GM23248 (cell line): ENCODE data around the gene SPART. TPM values are rescaled to one million over a fixed set of nuclear protein-coding genes. Genes with fewer than 3 reads are reported as not detected.

Experiments used
- DNase-seq: peaks from one replicate; pipeline ENCODE4 v3.0.0-alpha.2; 2015
- H2AFZ ChIP-seq: fragments of 200-600 bp; sonication (generic); 2 replicates; pipeline ENCODE4 v1.6.1; 2016; ENCODE audit warnings: antibody characterized with exemption
- H3F3A ChIP-seq: fragments of 200-600 bp; sonication (generic); 2 replicates; pipeline ENCODE4 v1.6.1; 2016; ENCODE audit warnings: mild to moderate bottlenecking, antibody characterized with exemption, mixed run types; ENCODE audit not compliant: insufficient read depth
- H3K27ac ChIP-seq: fragments of 200-600 bp; sonication (generic); 2 replicates; pipeline ENCODE4 v1.5.1; 2016; ENCODE audit warnings: mild to moderate bottlenecking
- H3K27me3 ChIP-seq: fragments of 200-600 bp; sonication (generic); replicated peaks from 2 replicates; pipeline ENCODE4 v1.6.1; 2016; ENCODE audit warnings: mild to moderate bottlenecking; ENCODE audit not compliant: insufficient read depth
- H3K36me3 ChIP-seq: fragments of 200-600 bp; sonication (generic); 2 replicates; pipeline ENCODE4 v1.6.1; 2016; ENCODE audit warnings: low read depth, mild to moderate bottlenecking
- H3K4me1 ChIP-seq: fragments of 200-600 bp; sonication (generic); 2 replicates; pipeline ENCODE4 v1.6.1; 2016; ENCODE audit warnings: mild to moderate bottlenecking; ENCODE audit not compliant: insufficient read depth
- H3K4me2 ChIP-seq: fragments of 200-600 bp; sonication (generic); one replicate; pipeline ENCODE4 v1.6.1; 2016; ENCODE audit warnings: mild to moderate bottlenecking; ENCODE audit not compliant: unreplicated experiment
- H3K4me3 ChIP-seq: fragments of 200-600 bp; sonication (generic); 2 replicates; pipeline ENCODE4 v1.5.1; 2016; ENCODE audit warnings: mild to moderate bottlenecking
- H3K79me2 ChIP-seq: fragments of 200-600 bp; sonication (generic); 2 replicates; pipeline ENCODE4 v1.6.1; 2016; ENCODE audit warnings: mild to moderate bottlenecking; ENCODE audit not compliant: insufficient read depth
- H3K9ac ChIP-seq: fragments of 200-600 bp; sonication (generic); 2 replicates; pipeline ENCODE4 v1.6.1; 2016; ENCODE audit warnings: mild to moderate bottlenecking
- H3K9me2 ChIP-seq: fragments of 200-600 bp; sonication (generic); 2 replicates; pipeline ENCODE4 v1.6.1; 2016; ENCODE audit warnings: mixed run types, mild to moderate bottlenecking, moderate library complexity; ENCODE audit not compliant: insufficient read depth
- H3K9me3 ChIP-seq: fragments of 200-600 bp; sonication (generic); one replicate; pipeline ENCODE4 v1.6.1; 2017; ENCODE audit warnings: low read depth
- H4K20me1 ChIP-seq: fragments of 200-600 bp; sonication (generic); 2 replicates; pipeline ENCODE4 v1.6.0; 2016; ENCODE audit not compliant: insufficient read depth
- EZH2 ChIP-seq: fragments of 200-600 bp; sonication (generic); IDR thresholded peaks from 2 replicates; pipeline ENCODE4 v1.6.1; 2018; ENCODE audit warnings: antibody characterized with exemption, mild to moderate bottlenecking; ENCODE audit not compliant: insufficient read depth, poor library complexity, severe bottlenecking
- EZH2phosphoT487 ChIP-seq: fragments of 200-600 bp; sonication (generic); IDR thresholded peaks from 2 replicates; pipeline ENCODE4 v1.6.1; 2018; ENCODE audit warnings: antibody characterized with exemption, moderate library complexity, mild to moderate bottlenecking, low read depth; ENCODE audit not compliant: insufficient read depth
- WGBS, 2 experiments: methylation state at CpG; one replicate each; pipeline ENCODE4 v1.1.6; 2015 to 2017; ENCODE audit warnings: low lambda C conversion rate in 2 of 2, low coverage in 1 of 2; ENCODE audit errors: missing lambda C conversion rate in 2 of 2; 5-methylcytosine and 5-hydroxymethylcytosine counted together
- in situ Hi-C: fragments of 300-500 bp; cut with MboI; formaldehyde crosslinking; loops from 2 replicates; pipeline ENCODE4 v1.15.0; 2020
- polyA plus RNA-seq: library from polyadenylated mRNA; unstranded; fragments of >200 nt; fragmentation: Nextera tagmentation; extraction: Ambion mirVana; gene quantifications from 2 replicates; pipeline ENCODE4 v1.2.1, GENCODE V29; 2016
- total RNA-seq: library from RNA; depleted of rRNA; stranded (reverse); fragments of >200 nt; shearing (Covaris generic); gene quantifications from 2 replicates; pipeline ENCODE4 v1.2.3, GENCODE V29; 2014

SPART gene
- total and polyA plus RNA-seq, 2 experiments from 2014 or later, result 66.3 to 82.4 TPM

GRCh38 chr13:36345438-36346221 is 564 bp downstream of the SPART start:
- no peaks in the 10 kb centered on the region for H3K36me3 ChIP-seq
- in situ Hi-C loops, result no loop called here
- H3K4me1 ChIP-seq, result peaks cover 37% of the 10 kb centered on the region
- H3K27me3 ChIP-seq, result no peaks in the 10 kb centered on the region
- no peaks in the 10 kb centered on the region for H3K9me2 ChIP-seq
- peak overlapping the region; percentile 70 for H2AFZ ChIP-seq
- peak overlapping the region; percentile 100 for H3K27ac ChIP-seq
- H3F3A ChIP-seq, result peaks cover 16% of the 10 kb centered on the region
- 0 out of 2 replicates have a peak, but pooled peaks cover 3% of the 10 kb centered on the region for H4K20me1 ChIP-seq
- no peaks in the 10 kb centered on the region for H3K9me3 ChIP-seq
- TF ChIP-seq EZH2phosphoT487 (no peak), EZH2 (no peak)
- peak; percentile 94 for DNase-seq
- H3K79me2 ChIP-seq, result peaks cover 47% of the 10 kb centered on the region
- WGBS, 2 experiments, result 1 to 3% methylated on average over 46 to 50 of the region's 50 CpGs
- H3K9ac ChIP-seq, result peak overlapping the region; percentile 100
- H3K4me3 ChIP-seq, result peak overlapping the region; percentile 93
- peak overlapping the region; percentile 92 for H3K4me2 ChIP-seq

GRCh38 chr13:36344886-36345437 is 1.2 kb downstream of the SPART start:
- H3K9me3 ChIP-seq, result no peaks in the 10 kb centered on the region
- H3K27me3 ChIP-seq, result no peaks in the 10 kb centered on the region
- peaks cover 54% of the 10 kb centered on the region for H3K79me2 ChIP-seq
- 4 to 6% methylated on average over 14 of the region's 14 CpGs for WGBS, 2 experiments
- peak overlapping the region; percentile 92 for H3K4me2 ChIP-seq
- H3K36me3 ChIP-seq, result no peaks in the 10 kb centered on the region
- in situ Hi-C loops, result no loop called here
- H3K4me3 ChIP-seq, result peak overlapping the region; percentile 93
- 0 out of 2 replicates have a peak, but pooled peaks cover 3% of the 10 kb centered on the region for H4K20me1 ChIP-seq
- H3K9me2 ChIP-seq, result no peaks in the 10 kb centered on the region
- no peak for TF ChIP-seq EZH2
- TF ChIP-seq EZH2phosphoT487, result no peak
- H3K9ac ChIP-seq, result peak overlapping the region; percentile 100
- H3K4me1 ChIP-seq, result peaks cover 42% of the 10 kb centered on the region
- H3K27ac ChIP-seq, result peak overlapping the region; percentile 100
- DNase-seq, result no peak
- H2AFZ ChIP-seq, result peak overlapping the region; percentile 70
- H3F3A ChIP-seq, result peaks cover 16% of the 10 kb centered on the region

- 59 to 61% methylated on average over 6 of the region's 6 CpGs for WGBS, 2 experiments
- H3K9me2 ChIP-seq, result no peaks in the 10 kb centered on the region
- H3F3A ChIP-seq, result peaks cover 16% of the 10 kb centered on the region
- H3K79me2 ChIP-seq, result peaks cover 62% of the 10 kb centered on the region
- peak overlapping the region; percentile 100 for H3K27ac ChIP-seq
- no peak overlapping the region for H2AFZ ChIP-seq
- peak overlapping the region; percentile 93 for H3K4me3 ChIP-seq
- H3K4me1 ChIP-seq, result peaks cover 42% of the 10 kb centered on the region
- no peaks in the 10 kb centered on the region for H3K36me3 ChIP-seq
- peak overlapping the region; percentile 92 for H3K4me2 ChIP-seq
- H3K9me3 ChIP-seq, result no peaks in the 10 kb centered on the region
- H3K9ac ChIP-seq, result peak overlapping the region; percentile 100
- no peaks in the 10 kb centered on the region for H3K27me3 ChIP-seq
- in situ Hi-C loops, result no loop called here
- peak; percentile 65 for DNase-seq
- H4K20me1 ChIP-seq, result 0 out of 2 replicates have a peak, but pooled peaks cover 3% of the 10 kb centered on the region
- TF ChIP-seq EZH2 (no peak), EZH2phosphoT487 (no peak)
Measured at GRCh38 chr13:36344173-36344572, 2.0 kb downstream of the SPART start.

GRCh38 chr13:36343766-36344165 is 2.4 kb downstream of the SPART start:
- H3K9me3 ChIP-seq, result no peaks in the 10 kb centered on the region
- in situ Hi-C loops, result no loop called here
- TF ChIP-seq EZH2phosphoT487 (no peak), EZH2 (no peak)
- no peaks in the 10 kb centered on the region for H3K27me3 ChIP-seq
- no peaks in the 10 kb centered on the region for H3K36me3 ChIP-seq
- no peak overlapping the region for H2AFZ ChIP-seq
- peaks cover 42% of the 10 kb centered on the region for H3K4me1 ChIP-seq
- peak overlapping the region; percentile 92 for H3K4me2 ChIP-seq
- H3K27ac ChIP-seq, result peak overlapping the region; percentile 100
- peak overlapping the region; percentile 100 for H3K9ac ChIP-seq
- no peaks in the 10 kb centered on the region for H3K9me2 ChIP-seq
- peak overlapping the region; percentile 93 for H3K4me3 ChIP-seq
- peaks cover 4% of the 10 kb centered on the region; the same call in 1 of the 2 replicates for H4K20me1 ChIP-seq
- peaks cover 66% of the 10 kb centered on the region for H3K79me2 ChIP-seq
- no peak for DNase-seq
- peaks cover 16% of the 10 kb centered on the region for H3F3A ChIP-seq
- WGBS, 2 experiments, result 92 to 98% methylated on average over 3 of the region's 3 CpGs
